H9 (cell line): ENCODE results near the gene ETV5. TPM values are rescaled to one million over a fixed set of nuclear protein-coding genes. Genes with fewer than 3 reads are reported as not detected.

Source experiments
- DNase-seq: peaks from one replicate; pipeline ENCODE4 v3.0.0-alpha.2; 2017
- H2AFZ ChIP-seq: one replicate; pipeline ENCODE4 v1.6.1; 2013; ENCODE audit warnings: mild to moderate bottlenecking, low read length, control low read depth, moderate library complexity
- H2AK5ac ChIP-seq: 2 replicates; pipeline ENCODE4 v1.6.1; 2013; ENCODE audit warnings: low read length, control low read depth, mixed read lengths; ENCODE audit not compliant: insufficient read length
- H2BK120ac ChIP-seq: one replicate; pipeline ENCODE4 v1.6.1; 2013; ENCODE audit warnings: low read depth, mild to moderate bottlenecking, low read length, control low read depth, inconsistent platforms; ENCODE audit not compliant: poor library complexity, severe bottlenecking
- H2BK12ac ChIP-seq: 2 replicates; pipeline ENCODE4 v1.6.1; 2013; ENCODE audit warnings: low read length, control low read depth, mixed read lengths, low read depth; ENCODE audit not compliant: insufficient read length
- H2BK15ac ChIP-seq: 2 replicates; pipeline ENCODE4 v1.6.1; 2013; ENCODE audit warnings: low read depth, low read length, control low read depth
- H2BK20ac ChIP-seq: one replicate; pipeline ENCODE4 v1.6.1; 2013; ENCODE audit warnings: low read depth, mild to moderate bottlenecking, low read length, control low read depth, inconsistent platforms; ENCODE audit not compliant: poor library complexity, severe bottlenecking
- H2BK5ac ChIP-seq: 2 replicates; pipeline ENCODE4 v1.6.1; 2013; ENCODE audit warnings: low read length, control low read depth, mixed read lengths; ENCODE audit not compliant: insufficient read length
- H3K14ac ChIP-seq: 2 replicates; pipeline ENCODE4 v1.6.1; 2013; ENCODE audit warnings: low read length, control low read depth; ENCODE audit not compliant: insufficient read depth
- H3K18ac ChIP-seq: 2 replicates; pipeline ENCODE4 v1.6.1; 2013; ENCODE audit warnings: low read depth, mild to moderate bottlenecking, mixed read lengths, low read length, control low read depth; ENCODE audit not compliant: insufficient read length
- H3K23ac ChIP-seq: 2 replicates; pipeline ENCODE4 v1.6.1; 2013; ENCODE audit warnings: low read length, control low read depth, mixed read lengths, low read depth; ENCODE audit not compliant: insufficient read length
- H3K23me2 ChIP-seq: 2 replicates; pipeline ENCODE4 v1.6.1; 2013; ENCODE audit warnings: low read depth, mild to moderate bottlenecking, mixed read lengths, low read length, control low read depth; ENCODE audit not compliant: insufficient read length, poor library complexity, severe bottlenecking
- H3K27ac ChIP-seq: 2 replicates; pipeline ENCODE4 v1.5.1; 2013; ENCODE audit warnings: low read length, control low read depth, mixed read lengths, low read depth; ENCODE audit not compliant: insufficient read length
- H3K27me3 ChIP-seq: 2 replicates; pipeline ENCODE4 v1.6.1; 2013; ENCODE audit warnings: low read length, control low read depth, inconsistent platforms; ENCODE audit not compliant: insufficient read depth
- H3K4ac ChIP-seq: 2 replicates; pipeline ENCODE4 v1.6.1; 2013; ENCODE audit warnings: low read depth, mild to moderate bottlenecking, control low read depth, inconsistent platforms, low read length, moderate library complexity
- H3K4me1 ChIP-seq: 2 replicates; pipeline ENCODE4 v1.6.1; 2013; ENCODE audit warnings: low read length, control low read depth, inconsistent platforms; ENCODE audit not compliant: insufficient read depth
- H3K4me2 ChIP-seq: 2 replicates; pipeline ENCODE4 v1.6.1; 2013; ENCODE audit warnings: low read length, control low read depth, mixed read lengths; ENCODE audit not compliant: insufficient read length, insufficient read depth
- H3K56ac ChIP-seq: 2 replicates; pipeline ENCODE4 v1.6.1; 2013; ENCODE audit warnings: low read depth, mild to moderate bottlenecking, mixed read lengths, low read length, control low read depth; ENCODE audit not compliant: insufficient read length
- H3K79me1 ChIP-seq: 2 replicates; pipeline ENCODE4 v1.6.1; 2013; ENCODE audit warnings: low read depth, mild to moderate bottlenecking, moderate library complexity, low read length, control low read depth, inconsistent platforms; ENCODE audit not compliant: insufficient read depth, poor library complexity, severe bottlenecking
- H3K79me2 ChIP-seq: 2 replicates; pipeline ENCODE4 v1.6.1; 2013; ENCODE audit warnings: low read length, control low read depth, inconsistent platforms; ENCODE audit not compliant: insufficient read depth
- H3K9ac ChIP-seq: 2 replicates; pipeline ENCODE4 v1.6.1; 2013; ENCODE audit warnings: low read length, control low read depth, mixed read lengths; ENCODE audit not compliant: insufficient read length; ENCODE audit errors: extremely low read depth
- H3K9me3 ChIP-seq: one replicate; pipeline ENCODE4 v1.6.1; 2013; ENCODE audit warnings: low read depth, low read length, inconsistent platforms; ENCODE audit not compliant: control insufficient read depth
- H3T11ph ChIP-seq: one replicate; pipeline ENCODE4 v1.6.1; 2013; ENCODE audit warnings: mild to moderate bottlenecking, low read length, control low read depth, inconsistent platforms
- H4K20me1 ChIP-seq: one replicate; pipeline ENCODE4 v1.6.1; 2013; ENCODE audit not compliant: control insufficient read depth, insufficient read length, insufficient read depth
- H4K5ac ChIP-seq: 2 replicates; pipeline ENCODE4 v1.6.1; 2013; ENCODE audit warnings: low read depth, mild to moderate bottlenecking, mixed read lengths, low read length, control low read depth; ENCODE audit not compliant: insufficient read length
- H4K8ac ChIP-seq: replicated peaks from 2 replicates; pipeline ENCODE4 v1.6.1; 2013; ENCODE audit warnings: low read length, control low read depth, mixed read lengths, low read depth; ENCODE audit not compliant: insufficient read length
- H4K91ac ChIP-seq: 2 replicates; pipeline ENCODE4 v1.6.1; 2013; ENCODE audit warnings: low read depth, mild to moderate bottlenecking, moderate library complexity, mixed read lengths, low read length, control low read depth; ENCODE audit not compliant: insufficient read length
- H3K27ac Mint-ChIP-seq, 3 experiments: 2 replicates in 2 of 3; 3 replicates in 1 of 3; pipeline ENCODE4 v1.8.0; 2020 to 2021; ENCODE audit warnings: mixed read lengths in 3 of 3, mild to moderate bottlenecking in 1 of 3, moderate library complexity in 1 of 3
- H3K27me3 Mint-ChIP-seq: 2 replicates; pipeline ENCODE4 v1.8.0; 2021; ENCODE audit warnings: low read depth, mild to moderate bottlenecking, moderate library complexity, mixed read lengths
- H3K36me3 Mint-ChIP-seq, 3 experiments: 2 replicates in 2 of 3; 3 replicates in 1 of 3; pipeline ENCODE4 v1.8.0; 2020 to 2021; ENCODE audit warnings: low read depth in 3 of 3, mixed read lengths in 3 of 3; ENCODE audit not compliant: insufficient read depth in 1 of 3
- H3K4me1 Mint-ChIP-seq, 2 experiments: 2 replicates each; pipeline ENCODE4 v1.8.0; 2020; ENCODE audit warnings: mixed read lengths in 2 of 2
- H3K4me3 Mint-ChIP-seq, 2 experiments: 2 replicates in 1 of 2; 3 replicates in 1 of 2; pipeline ENCODE4 v1.8.0; 2020 to 2021; ENCODE audit warnings: mild to moderate bottlenecking in 2 of 2, mixed read lengths in 2 of 2, moderate library complexity in 1 of 2
- H3K9me3 Mint-ChIP-seq, 2 experiments: 2 replicates in 1 of 2; 3 replicates in 1 of 2; pipeline ENCODE4 v1.8.0; 2020; ENCODE audit warnings: mild to moderate bottlenecking in 2 of 2, mixed read lengths in 2 of 2, moderate library complexity in 1 of 2
- WGBS: extraction: QIAGEN DNeasy Blood & Tissue Kit; methylation state at CpG from one replicate; pipeline ENCODE4 v1.1.7; 2013; ENCODE audit warnings: missing lambda C conversion rate, low lambda C conversion rate, mixed read lengths; ENCODE audit not compliant: insufficient read length; ENCODE audit errors: extremely low coverage; 5-methylcytosine and 5-hydroxymethylcytosine counted together
- total RNA-seq: library from RNA; stranded (reverse); gene quantifications from 2 replicates; pipeline ENCODE4 v1.2.1, GENCODE V29; 2021
- TF ChIP-seq, protein P1 (sequence below): fragments of 200-600 bp; sonication (generic); conservative IDR thresholded peaks from 3 replicates; pipeline ENCODE4 v1.8.0; 2021; ENCODE audit warnings: antibody characterized with exemption, mild to moderate bottlenecking

ETV5 gene
- total RNA-seq, 1 experiment from 2014 or later: 7.7 TPM

DNA sequence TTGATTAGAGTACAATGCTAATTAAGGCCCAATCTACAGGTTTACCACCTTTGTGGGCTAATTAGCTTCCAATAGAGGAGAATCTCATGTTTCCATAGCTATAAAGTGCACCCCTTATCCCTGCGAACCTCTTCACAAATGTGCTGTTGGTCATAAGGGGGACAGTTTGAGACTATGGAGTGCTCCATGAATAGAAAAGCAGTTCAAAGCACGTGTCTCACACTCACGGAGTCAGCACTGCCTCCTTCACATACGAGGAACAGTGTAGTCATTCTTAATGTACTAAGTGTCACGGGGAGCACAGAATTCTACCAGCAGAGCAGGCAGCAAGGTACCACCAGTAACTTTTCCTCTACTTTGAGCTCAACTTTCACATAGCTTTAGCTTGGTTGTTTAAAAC lies 62.1 kb downstream of the ETV5 start:
- Histone ChIP-seq H3K27ac (no peak overlapping the region), H3K23ac (no peak overlapping the region), H2AFZ (no peak overlapping the region), H3K56ac (no peak overlapping the region), H3K9me3 (no peaks in the 10 kb centered on the region), H2AK5ac (no peak overlapping the region), H2BK5ac (no peak overlapping the region), H2BK20ac (no peak overlapping the region), H3K9ac (no peak overlapping the region), H2BK15ac (no peak overlapping the region), H3K23me2 (no peaks in the 10 kb centered on the region), H3K79me2 (no peaks in the 10 kb centered on the region), H3K4me2 (no peak overlapping the region), H2BK120ac (no peak overlapping the region), H4K5ac (no peak overlapping the region), H2BK12ac (no peak overlapping the region), H3K14ac (no peak overlapping the region), H4K91ac (no peak overlapping the region), H3K4me1 (no peaks in the 10 kb centered on the region), H3K79me1 (no peaks in the 10 kb centered on the region), H4K20me1 (no peaks in the 10 kb centered on the region), H3K18ac (no peak overlapping the region), H3T11ph (no peak overlapping the region), H3K4ac (no peak overlapping the region), H4K8ac (no peak overlapping the region), H3K27me3 (no peaks in the 10 kb centered on the region; the same call in 1 of the 2 replicates)
- Mint-ChIP-seq H3K4me3 (no peak overlapping the region), H3K27ac (no peak overlapping the region), H3K36me3 (peaks cover 0 to 15% (median 0%) of the 10 kb centered on the region in 3 experiments; a peak in 2 of 7 replicates), H3K4me1 (peaks cover 7 to 8% of the 10 kb centered on the region in 2 experiments; a peak in 2 of 4 replicates), H3K9me3 (no peaks in the 10 kb centered on the region), H3K27me3 (peaks cover 10% of the 10 kb centered on the region)
- no peak for DNase-seq
- TF ChIP-seq, protein P1, sequence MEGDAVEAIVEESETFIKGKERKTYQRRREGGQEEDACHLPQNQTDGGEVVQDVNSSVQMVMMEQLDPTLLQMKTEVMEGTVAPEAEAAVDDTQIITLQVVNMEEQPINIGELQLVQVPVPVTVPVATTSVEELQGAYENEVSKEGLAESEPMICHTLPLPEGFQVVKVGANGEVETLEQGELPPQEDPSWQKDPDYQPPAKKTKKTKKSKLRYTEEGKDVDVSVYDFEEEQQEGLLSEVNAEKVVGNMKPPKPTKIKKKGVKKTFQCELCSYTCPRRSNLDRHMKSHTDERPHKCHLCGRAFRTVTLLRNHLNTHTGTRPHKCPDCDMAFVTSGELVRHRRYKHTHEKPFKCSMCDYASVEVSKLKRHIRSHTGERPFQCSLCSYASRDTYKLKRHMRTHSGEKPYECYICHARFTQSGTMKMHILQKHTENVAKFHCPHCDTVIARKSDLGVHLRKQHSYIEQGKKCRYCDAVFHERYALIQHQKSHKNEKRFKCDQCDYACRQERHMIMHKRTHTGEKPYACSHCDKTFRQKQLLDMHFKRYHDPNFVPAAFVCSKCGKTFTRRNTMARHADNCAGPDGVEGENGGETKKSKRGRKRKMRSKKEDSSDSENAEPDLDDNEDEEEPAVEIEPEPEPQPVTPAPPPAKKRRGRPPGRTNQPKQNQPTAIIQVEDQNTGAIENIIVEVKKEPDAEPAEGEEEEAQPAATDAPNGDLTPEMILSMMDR: no peak
- WGBS: no CpG with 5 or more reads among the region's 5 CpGs
